HS-5 (cell line): ENCODE results near the gene HECTD1.
"Not testable (repeated sequence)": the region's sequence is repeated elsewhere in the genome, so short reads cannot be mapped to it uniquely, and the experiment has no call there.

Experiments
- DNase-seq: peaks from one replicate; pipeline ENCODE4 v3.0.0-alpha.2; 2012; ENCODE audit warnings: low read depth

HECTD1 gene

DNA sequence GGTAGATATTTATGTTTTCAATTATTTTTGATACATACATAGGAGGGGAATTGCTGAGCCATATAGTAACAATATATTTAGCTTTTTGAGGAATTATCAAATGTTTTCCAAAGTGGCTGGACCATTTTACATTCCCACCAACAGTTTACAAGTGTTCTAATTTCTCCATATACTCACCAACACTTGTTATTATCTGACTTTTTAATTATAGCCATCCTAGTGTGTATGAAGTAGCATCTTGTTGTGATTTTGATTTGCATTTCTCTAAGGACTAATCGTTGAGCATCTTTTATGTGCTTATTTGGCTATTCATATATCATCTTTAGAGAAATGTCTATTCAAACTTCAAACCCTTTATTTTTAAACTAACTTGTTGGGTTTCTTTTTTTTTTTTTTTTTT lies 17.2 kb upstream of the HECTD1 start:
- no peak for DNase-seq

DNA sequence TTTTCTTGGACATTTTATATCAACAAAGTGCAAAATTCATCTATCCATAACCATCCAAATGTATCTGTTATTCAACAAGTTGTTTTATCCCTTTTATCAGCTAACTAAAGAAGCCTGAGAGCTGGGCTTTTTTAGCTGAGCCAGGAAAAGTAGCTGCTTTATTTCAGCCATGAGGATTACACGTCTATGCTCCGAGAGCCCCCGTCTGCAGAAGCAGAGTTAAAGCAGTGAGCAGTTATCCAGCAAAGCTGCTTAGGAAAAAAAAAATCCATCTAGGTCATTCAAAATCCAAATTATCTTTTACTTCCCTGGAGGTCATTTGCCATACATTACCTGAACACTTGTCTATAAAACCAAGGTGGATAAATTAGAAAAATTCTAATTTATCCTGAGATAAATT lies 15.7 kb upstream of the HECTD1 start:
- no peak for DNase-seq

DNA sequence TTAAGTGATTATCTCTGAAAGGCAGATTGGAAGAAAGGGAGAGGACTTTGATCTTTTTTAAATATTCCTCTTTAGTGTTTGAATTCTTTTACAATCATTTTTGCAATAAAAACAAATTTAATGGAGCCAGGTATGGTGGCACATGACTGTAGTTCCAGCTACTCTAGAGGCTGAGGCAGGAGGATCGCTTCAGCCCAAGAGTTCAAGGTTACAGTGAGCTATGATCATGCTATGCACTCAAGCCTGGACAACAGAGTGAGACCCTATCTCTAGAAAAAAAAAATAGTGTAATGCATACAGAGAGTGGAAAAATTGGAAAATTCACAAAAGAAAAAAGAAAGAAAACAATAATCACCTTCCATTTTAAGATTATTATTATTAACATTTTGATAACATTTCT lies 15.2 kb upstream of the HECTD1 start:
- no peak for DNase-seq

DNA sequence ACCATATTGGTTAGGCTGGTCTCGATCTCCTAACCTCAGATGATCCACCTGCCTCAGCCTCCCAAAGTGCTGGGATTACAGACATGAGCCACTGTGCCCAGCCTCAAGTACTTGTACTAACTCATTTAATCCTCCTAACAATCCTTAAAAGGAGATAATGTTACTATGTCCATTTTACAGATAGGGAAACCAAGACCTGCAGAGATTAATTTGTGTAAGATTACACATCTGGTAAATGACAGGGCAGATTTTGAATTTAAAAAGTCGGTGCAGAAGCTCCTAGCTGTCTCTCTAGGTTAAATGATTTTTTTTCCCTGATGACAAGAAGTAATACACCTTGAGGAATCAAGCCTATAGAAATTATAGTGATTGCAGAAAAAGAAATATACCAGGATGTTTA lies 13.7 kb upstream of the HECTD1 start:
- DNase-seq = no peak

DNA sequence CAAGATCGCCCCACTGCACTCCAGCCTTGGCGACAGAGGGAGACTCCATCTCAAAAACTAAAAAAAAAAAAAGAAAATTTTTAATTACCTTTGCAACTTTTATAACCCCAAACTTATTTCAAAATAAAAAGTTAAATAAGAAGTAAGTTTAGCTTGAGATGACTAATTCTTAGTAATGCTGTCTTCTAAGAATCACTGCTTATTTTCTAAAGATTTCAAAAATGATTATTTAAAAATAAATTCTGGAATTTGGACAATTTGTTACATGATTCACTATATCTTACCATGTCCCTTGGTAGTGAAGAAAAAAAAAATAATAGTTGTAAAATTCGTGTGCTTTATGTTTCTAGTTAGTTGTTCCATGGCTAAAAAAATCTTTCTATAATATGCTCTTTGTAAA lies 11.6 kb upstream of the HECTD1 start:
- no peak for DNase-seq

DNA sequence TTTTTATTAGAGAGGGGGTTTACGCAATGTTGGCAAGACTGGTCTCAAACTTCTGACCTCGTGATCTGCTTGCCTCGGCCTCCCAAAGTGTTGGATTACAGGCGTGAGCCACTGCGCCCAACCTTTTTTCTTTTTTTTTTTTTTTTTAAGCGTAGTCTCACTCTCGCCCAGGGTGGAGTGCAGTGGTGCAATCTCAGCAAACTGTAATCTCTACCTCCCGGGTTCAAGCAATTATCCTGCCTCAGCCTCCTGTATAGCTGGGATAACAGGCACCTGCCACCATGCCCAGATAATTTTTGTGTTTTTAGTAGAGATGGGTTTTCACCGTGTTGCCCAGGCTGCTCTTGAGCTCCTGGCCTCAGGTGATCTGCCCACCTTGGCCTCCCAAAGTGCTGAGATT lies 8.8 kb upstream of the HECTD1 start:
- no peak for DNase-seq

DNA sequence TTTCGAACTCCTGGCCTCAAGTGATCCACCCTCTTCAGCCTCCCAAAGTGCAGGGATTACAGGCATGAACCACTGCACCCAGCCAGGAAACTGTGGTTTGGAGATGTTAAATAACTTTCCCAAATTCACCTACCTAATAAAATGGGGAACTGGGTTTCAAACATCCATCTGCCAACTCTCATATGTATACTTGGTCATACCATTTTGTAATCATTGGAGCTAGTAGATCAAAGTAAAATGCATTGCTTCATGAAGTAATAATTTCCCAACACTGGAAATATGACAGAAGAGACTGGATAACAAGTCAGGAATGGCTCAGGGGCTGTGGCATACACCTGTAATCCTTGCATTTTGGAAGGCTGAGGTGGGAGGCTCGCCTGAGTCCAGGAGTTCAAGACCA lies 5.3 kb upstream of the HECTD1 start:
- DNase-seq = no peak

DNA sequence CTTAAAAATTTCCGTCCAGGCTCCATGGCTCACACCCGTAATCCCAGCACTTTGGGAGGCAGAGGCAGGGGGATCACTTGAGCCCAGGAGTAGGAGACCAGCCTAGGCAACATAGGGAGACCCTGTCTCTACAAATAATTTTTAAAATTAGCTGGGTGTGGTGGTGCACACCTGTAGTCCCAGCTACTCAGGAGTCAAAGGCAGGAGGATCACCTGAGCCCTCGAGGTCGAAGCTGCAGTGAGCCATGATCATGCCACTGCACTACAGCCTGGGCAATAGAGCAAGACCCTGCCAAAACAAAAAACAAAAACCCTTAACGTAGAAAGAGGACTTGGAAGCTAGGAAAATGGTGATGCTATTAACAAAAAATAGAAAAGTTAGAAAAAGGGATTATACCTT lies 2.0 kb upstream of the HECTD1 start:
- no peak for DNase-seq

DNA sequence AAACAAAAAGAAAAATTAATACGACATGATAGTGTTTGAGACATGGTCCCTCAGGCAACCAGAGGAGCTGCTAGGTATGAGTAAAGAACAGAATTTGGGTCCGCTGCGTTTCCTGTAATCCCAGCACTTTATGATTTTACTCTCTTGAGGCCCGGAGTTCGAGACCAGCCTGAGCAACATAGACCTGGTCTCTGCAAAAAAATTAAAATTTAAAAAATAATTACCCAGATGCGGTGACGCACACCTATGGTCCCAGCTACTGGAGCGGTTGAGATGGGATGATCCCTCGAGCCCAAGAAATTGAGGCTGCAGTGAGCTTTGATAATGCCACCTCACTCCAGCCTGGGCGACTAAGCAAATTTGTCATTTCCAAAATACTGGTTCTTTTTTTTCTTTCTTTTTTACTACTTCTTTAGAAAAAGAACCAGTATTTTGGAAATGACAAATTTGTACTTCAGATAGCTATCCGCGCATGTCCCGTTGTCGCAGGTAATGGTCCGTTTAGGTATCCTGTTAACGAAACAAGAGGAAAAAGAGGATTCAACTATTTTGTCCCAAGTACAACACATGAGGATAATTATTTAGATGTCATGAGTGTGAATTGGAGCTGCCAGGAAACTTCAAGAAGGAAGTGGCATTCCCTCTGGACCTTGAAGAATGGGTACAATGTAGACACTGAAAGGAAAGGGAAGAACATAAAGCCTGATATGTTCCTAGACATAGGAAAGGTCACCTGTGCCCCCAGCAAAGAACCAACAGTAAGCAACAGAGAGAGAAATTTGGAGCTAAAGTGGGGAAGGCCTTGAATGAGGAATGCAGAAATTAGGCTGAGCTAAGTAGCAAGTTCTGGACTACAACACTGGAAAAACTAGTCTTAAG lies 1.2 kb upstream of the HECTD1 start:
- DNase-seq = no peak

DNA sequence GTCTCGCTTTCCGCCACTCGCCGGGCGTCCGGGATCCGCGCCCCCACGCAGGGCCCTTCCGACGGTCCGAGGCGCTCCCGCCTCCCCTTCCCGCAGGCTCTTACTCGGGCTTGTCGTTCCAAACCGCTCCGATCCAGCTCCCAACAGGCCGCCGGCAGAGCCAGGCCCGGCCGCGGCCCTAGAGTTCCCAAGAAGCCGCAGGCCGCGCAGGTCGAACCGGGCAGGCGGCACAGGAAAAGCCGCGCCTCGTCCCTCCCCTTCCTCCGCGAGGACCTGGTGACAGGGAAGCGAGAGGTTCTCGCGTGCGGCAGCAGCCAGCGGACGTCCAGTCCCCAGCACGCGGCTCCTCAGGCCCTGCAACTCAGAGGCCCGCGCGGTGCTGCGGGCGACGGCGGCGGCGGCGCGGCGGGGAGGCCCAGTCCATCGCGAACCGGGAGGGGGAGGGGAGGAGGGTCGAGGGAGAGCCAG lies 272 bp downstream of the HECTD1 start:
- peak; percentile 56 for DNase-seq

DNA sequence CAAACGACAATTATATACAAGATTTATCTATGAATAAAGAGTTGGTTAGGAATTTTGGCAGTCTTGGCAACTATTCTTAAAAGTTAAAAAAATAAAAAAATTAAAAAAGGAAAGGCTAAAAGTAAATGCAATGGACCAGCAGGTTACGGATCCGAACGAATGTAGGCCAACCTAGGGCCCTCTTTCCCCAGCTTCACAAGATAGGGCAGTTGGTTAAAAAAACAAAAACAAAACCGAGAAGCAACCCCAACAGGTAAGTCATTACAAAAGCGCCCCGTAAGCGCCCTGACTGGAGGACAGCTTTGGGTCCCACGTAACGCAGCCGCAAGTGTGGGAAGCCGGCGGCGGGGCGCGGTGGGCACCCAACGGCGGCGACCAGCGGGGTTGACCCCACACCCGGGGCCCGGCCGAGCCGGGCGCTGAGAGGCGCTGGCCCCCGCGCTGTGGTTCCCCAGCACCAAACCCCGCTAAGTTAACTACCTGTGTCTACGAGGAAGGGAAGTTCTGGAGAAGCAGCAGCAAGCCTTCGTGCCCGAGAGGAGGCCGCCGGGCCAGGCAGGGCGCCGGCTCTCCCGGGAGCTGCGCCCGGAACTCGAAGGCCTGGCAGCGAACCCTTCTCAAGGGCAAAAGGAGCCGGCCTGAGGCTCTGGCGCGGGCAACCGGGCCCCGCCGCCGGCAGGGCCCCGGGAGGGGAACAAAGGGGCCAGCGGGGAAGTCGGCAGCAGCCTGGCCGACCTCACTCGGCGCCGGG lies 882 bp downstream of the HECTD1 start:
- DNase-seq = no peak

DNA sequence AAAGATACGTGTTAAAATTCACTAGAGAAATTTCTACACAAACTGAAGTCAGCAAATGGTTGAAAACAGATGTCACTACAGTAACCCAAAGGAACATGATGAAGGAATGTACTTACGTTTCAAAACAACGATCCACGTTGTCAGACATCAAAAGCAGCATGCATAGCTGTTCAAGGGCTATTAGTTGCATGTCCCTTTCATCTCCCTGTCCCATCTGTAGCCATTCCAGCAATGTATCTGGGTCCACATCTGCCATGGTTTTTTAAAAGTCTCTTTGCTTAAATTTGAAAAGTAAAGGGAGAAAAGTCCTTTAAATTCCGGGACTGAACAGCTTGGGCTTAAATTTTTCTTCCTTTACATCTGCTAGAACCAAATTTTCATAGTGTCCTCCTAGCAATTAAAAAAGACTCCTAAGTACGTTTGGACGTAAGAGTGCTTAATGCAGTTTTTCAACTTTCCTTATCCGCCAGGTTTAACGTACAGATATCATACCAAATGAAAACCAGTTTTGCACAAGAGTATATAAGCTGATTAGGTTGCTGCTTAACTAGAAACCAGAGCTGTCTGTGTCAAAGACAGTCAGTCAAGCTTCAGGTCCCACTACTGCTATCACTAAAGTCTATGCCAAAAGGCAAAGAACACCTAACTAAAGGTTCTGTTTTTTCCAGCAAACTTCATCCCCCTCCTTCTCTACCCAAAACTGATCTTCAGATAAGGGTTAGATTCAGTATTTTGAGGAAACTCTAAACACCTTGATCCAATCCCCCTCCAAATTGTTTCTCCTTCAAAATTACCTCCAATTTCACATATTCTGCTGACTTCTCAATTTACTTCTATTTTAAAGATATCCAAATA lies 1.7 kb downstream of the HECTD1 start:
- peak; percentile 60 for DNase-seq

DNA sequence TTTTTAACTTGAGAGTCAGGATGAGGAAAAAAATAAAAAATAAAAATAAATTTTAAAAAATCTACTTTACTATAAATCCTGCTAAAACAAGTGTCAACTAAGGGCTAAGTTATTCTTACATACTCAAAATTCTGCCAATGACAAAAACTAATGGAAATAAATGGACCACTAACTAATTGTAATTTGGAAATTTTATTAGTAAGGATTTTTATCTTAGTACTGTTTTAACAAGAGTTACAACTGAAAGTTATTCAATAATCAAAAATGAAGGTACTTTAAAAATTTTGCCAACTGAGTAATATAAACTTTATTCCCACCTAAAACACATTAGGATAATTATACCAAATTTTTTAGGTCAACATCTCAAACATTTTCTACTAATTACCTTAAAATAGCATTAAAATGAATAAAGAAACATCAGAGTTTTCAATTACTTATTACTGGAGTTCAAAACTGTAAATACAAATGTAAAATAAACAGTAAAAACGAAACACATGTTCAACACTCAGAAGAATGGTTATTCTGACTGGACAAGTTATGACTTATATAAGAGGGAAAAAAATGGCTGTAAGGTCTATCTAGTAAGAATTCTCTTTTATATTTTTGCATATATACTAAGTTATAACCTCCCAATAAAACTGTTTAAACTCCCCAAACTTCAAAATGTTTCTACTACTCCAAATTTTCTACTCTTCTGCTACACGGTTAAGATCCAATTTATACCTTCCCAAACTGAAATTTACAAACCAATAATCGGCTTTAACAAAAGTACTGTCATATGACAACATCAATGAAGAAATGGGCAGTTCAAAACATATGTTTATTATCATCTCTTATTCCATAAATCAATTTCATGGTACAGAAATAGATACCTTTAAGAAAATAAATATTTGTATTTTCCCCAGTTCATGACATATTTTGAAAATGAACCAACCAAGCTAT lies 2.7 kb downstream of the HECTD1 start:
- no peak for DNase-seq

DNA sequence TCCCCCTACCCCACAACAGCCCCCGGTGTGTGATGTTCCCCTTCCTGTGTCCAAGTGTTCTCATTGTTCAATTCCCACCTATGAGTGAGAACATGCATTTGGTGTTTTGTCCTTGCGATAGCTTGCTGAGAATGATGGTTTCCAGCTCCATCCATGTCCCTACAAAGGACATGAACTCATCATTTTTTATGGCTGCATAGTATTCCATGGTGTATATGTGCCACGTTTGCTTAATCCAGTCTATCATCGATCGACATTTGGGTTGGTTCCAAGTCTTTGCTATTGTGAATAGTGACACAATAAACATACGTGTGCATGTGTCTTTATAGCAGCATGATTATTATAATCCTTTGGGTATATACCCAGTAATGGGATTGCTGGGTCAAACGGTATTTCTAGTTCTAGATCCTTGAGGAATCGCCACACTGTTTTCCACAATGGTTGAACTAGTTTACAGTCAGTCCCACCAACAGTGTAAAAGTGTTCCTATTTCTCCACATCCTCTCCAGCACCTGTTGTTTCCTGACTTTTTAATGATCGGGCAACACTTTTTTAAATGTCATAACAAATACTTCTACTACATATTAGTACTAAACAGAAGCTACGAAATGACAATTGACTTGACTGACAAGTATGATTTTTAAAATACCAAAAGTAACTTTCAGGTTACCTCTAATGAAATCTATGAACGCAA lies 3.5 kb downstream of the HECTD1 start:
- DNase-seq = not testable (repeated sequence)

DNA sequence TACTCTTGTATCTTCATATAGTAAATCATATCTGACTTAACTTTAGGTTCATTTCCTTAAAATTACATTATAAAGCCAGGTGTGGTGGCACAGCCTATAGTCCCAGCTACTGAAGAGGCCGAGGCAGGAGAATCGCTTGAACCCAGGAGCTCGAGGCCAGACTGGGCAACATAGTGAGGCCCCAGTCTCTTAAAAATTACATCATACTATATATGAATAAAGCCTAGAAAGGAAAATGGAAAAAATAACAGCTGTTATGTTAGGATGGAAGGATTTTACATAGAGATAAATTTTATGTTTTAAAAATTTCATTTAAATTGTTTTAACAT lies 4.2 kb downstream of the HECTD1 start:
- DNase-seq = no peak

DNA sequence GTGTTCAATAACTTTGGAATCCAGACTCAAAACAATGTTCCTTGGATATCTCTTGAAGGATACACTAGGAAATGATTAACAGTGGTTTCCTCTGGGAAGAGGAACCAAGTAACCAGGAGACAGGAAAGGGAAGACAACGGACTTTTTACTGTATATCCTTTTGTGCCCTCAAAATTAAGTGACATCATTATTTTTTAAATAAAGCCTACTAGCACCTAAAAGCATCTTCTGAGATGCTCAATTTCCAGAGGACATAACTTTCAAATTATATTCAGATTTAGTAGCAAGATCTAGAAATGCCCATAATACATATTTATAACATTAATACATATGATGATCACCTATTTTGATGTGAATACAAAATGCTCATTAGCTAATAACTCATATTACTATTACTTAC lies 6.5 kb downstream of the HECTD1 start:
- no peak for DNase-seq

DNA sequence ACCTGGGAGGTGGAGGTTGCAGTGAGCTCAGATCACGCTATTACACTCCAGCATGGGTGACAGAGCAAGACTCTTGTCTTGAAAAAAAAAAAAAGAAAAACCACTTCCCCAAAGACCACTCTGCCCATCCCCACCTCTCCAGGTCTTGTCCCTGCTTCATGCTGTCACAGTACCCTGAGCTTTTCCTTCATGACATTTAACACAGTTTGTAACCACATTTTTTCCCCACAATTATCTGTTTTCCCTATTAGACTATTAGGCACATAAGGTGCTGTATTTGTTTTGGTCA lies 6.9 kb downstream of the HECTD1 start:
- DNase-seq = no peak

DNA sequence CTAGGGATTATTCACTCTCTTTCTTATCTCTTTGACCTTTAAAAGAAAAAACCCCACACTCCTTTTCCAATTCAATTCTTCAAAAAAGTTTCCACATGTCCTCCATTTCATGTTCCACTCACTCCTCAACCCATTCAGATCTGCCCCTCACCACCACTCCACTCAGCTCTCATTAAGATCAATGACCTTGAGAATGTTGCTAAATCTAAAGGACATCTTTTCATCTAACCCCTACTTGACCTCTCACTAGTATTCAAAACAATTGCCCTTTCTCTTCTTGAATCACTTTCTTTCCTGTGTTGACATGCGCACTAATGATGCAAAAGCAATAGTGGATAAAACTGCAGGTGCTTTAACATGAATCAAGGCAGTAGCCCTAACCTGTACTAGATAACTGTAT lies 9.9 kb downstream of the HECTD1 start:
- DNase-seq = no peak

DNA sequence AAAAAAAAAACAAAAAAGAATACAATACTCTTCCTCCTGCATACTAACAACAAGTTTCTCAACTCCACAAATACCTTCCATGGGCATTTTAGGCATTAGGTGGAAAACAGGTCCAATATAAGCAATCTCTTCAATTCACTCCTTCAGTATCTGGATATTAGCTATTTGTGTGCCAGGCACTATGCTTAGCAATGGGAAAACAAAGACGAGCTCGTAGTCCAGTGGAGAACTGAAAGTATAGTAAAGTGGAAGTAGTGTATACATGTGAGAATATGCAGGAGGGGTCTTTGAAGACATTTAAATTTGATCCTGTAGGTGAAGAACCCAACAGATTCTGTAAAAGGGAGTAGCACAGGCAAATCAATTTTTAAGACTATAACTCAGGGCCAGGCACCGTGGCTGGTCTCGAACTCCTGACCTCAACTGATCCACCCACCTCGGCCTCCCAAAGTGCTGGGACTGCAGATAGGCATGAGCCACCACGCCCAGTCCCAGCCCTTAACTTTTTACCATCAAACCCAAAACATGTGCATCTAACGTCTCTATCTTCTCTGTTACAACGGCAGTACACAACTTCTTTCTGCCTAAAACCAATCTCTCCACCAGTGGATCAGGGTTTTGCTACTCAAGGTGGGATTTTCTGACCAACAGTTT lies 10.6 kb downstream of the HECTD1 start:
- DNase-seq = no peak

DNA sequence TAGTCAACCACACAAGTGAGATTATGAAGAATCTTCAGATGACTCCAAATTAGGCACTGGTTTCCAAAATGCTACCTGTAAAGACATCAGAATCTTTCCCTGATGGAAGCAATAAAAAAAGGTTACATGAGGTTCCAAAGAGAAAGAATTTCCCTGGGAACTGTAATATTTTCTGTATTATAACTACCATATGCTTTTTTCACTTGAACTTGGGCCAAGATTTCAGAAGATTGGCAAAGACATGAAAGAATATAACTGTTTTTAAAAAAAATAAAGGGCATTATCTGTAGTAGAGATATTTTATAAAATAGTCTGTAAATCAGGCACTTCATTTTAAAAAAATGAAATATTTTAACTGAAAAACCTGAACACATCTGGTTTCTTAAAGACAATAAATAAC lies 12.9 kb downstream of the HECTD1 start:
- DNase-seq = no peak

DNA sequence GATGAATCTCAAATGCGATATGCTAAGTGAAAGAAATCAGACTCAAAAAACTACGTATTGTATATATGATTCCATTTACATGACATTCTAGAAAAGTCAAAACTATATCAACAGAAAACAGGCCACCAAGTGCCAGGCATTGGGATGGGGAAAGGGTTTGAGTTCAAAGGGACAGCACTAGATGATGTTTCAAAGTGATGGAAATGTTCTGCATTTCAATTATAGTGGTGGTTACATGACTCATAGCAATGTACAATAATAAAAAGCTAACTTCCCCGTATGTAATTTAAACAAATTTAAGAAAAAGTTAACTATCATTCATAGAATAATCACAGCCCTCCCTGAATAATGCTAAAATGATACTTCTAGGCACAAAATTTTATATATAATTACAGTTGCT lies 13.5 kb downstream of the HECTD1 start:
- no peak for DNase-seq
